Transverse colon (tissue), 4 donors: ENCODE data around the gene CASP9.
"Not testable (repeated sequence)": the region's sequence is repeated elsewhere in the genome, so short reads cannot be mapped to it uniquely, and the experiment has no call there.

ENCODE experiments used
- EP300 ChIP-seq: sonication (generic); formaldehyde crosslinking; IDR thresholded peaks from one replicate; pipeline ENCODE4 v1.6.1; 2017; ENCODE audit warnings: antibody characterized with exemption, low read depth
- POLR2A ChIP-seq: fragments of 450-650 bp; IDR thresholded peaks from one replicate; pipeline ENCODE4 v1.6.1; 2016; ENCODE audit warnings: antibody characterized with exemption, mild to moderate bottlenecking, moderate library complexity
- POLR2AphosphoS5 ChIP-seq, 3 donors: sonication (generic); formaldehyde crosslinking; IDR thresholded peaks; one replicate each; pipeline ENCODE4 v1.6.1; 2016; ENCODE audit warnings: antibody characterized with exemption in 3 of 3
- TF ChIP-seq, protein P1 (sequence below), 5 experiments: fragments of 200-600 bp in 3 of 5; fragments of 450-650 bp in 2 of 5; sonication (generic) in 3 of 5; IDR thresholded peaks; 1 replicate in 2 of 5; 2 replicates in 3 of 5; pipeline ENCODE4 v1.5.1; 2016 to 2017; ENCODE audit warnings: antibody characterized with exemption in 5 of 5, inconsistent platforms in 3 of 5, mild to moderate bottlenecking in 2 of 5, moderate library complexity in 1 of 5

DNA sequence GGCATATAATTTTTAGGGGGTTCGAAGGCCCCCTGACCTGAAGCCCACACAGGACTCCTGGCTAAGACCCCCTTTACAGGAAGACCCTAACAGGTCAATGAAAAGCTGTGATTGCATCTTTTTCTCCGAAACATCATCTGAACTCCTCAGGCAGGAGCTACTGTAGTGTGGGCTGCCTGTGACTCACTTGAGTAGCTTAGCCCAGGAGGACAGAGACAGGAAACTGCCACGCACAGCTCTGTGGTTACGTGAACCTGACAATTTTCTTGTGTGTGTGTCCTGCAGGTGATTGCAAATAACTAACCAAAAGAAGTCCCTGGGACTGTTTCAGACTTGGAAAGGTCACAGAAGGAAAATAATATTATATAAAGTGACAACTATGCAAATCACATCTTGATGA, 33.0 kb downstream of the CASP9 start:
- TF ChIP-seq, protein P1, sequence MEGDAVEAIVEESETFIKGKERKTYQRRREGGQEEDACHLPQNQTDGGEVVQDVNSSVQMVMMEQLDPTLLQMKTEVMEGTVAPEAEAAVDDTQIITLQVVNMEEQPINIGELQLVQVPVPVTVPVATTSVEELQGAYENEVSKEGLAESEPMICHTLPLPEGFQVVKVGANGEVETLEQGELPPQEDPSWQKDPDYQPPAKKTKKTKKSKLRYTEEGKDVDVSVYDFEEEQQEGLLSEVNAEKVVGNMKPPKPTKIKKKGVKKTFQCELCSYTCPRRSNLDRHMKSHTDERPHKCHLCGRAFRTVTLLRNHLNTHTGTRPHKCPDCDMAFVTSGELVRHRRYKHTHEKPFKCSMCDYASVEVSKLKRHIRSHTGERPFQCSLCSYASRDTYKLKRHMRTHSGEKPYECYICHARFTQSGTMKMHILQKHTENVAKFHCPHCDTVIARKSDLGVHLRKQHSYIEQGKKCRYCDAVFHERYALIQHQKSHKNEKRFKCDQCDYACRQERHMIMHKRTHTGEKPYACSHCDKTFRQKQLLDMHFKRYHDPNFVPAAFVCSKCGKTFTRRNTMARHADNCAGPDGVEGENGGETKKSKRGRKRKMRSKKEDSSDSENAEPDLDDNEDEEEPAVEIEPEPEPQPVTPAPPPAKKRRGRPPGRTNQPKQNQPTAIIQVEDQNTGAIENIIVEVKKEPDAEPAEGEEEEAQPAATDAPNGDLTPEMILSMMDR (IDR thresholded peaks at IDR 0.05), result not testable (repeated sequence)
- TF ChIP-seq POLR2A; POLR2AphosphoS5 (IDR thresholded peaks at IDR 0.05); EP300: not testable (repeated sequence)
